Prostate gland (tissue), 2 donors: ENCODE data around the gene CRYGS.

Source experiments
- POLR2A ChIP-seq: fragments of 450-650 bp; IDR thresholded peaks from one replicate; pipeline ENCODE4 v1.6.1; 2016; ENCODE audit warnings: antibody characterized with exemption, mild to moderate bottlenecking
- POLR2AphosphoS5 ChIP-seq: sonication (generic); formaldehyde crosslinking; IDR thresholded peaks from one replicate; pipeline ENCODE4 v1.6.1; 2017; ENCODE audit warnings: antibody characterized with exemption
- TF ChIP-seq, protein P1 (sequence below), 4 experiments: fragments of 200-600 bp in 2 of 4; fragments of 450-650 bp in 2 of 4; sonication (generic) in 2 of 4; IDR thresholded peaks; 1 replicate in 3 of 4; 2 replicates in 1 of 4; pipeline ENCODE4 v1.5.1; 2016 to 2019; ENCODE audit warnings: antibody characterized with exemption in 4 of 4, mild to moderate bottlenecking in 2 of 4, moderate library complexity in 2 of 4

DNA sequence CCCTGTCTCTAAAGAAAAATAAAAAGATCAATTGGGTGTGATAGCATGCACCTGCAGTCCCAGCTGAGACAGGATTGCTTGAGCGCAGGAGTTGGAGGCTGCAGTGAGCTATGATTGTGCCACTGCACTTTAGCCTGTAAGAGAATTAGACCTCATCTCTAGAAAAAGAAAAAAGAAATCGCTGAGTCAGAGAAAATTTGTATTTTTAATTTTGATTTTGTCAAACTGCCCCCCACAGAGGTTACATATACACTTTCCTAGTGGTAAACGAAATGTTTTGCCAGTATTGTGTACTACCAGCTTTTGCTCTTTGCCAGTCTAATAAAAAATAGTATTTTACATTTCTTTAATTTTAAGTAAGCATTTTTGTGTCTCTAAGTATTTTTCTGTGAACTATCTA, 5.3 kb upstream of the CRYGS start:
- TF ChIP-seq, protein P1, sequence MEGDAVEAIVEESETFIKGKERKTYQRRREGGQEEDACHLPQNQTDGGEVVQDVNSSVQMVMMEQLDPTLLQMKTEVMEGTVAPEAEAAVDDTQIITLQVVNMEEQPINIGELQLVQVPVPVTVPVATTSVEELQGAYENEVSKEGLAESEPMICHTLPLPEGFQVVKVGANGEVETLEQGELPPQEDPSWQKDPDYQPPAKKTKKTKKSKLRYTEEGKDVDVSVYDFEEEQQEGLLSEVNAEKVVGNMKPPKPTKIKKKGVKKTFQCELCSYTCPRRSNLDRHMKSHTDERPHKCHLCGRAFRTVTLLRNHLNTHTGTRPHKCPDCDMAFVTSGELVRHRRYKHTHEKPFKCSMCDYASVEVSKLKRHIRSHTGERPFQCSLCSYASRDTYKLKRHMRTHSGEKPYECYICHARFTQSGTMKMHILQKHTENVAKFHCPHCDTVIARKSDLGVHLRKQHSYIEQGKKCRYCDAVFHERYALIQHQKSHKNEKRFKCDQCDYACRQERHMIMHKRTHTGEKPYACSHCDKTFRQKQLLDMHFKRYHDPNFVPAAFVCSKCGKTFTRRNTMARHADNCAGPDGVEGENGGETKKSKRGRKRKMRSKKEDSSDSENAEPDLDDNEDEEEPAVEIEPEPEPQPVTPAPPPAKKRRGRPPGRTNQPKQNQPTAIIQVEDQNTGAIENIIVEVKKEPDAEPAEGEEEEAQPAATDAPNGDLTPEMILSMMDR (IDR thresholded peaks at IDR 0.05), result no peak
- TF ChIP-seq POLR2A (no peak), POLR2AphosphoS5 (no peak)
